AG08395 (cell line): Measurements from ENCODE around the gene TOMM34.
A peak's percentile ranks its signal among the peaks of the same experiment; 100 is the strongest.

ENCODE experiments used
- DNase-seq: peaks from one replicate; pipeline ENCODE4 v3.0.0; 2012; ENCODE audit warnings: mixed read lengths, low spot score

The TOMM34 gene

GRCh38 chr20:44960103-44960852 lies at the start of gene TOMM34:
TSS of gene TOMM34 (minus strand) at chr20:44960397. CDS start at chr20:44960333, 64 bp downstream.
- peak; percentile 99 for DNase-seq

GRCh38 chr20:45008521-45009049 lies 48.4 kb upstream of the TOMM34 start:
- no peak for DNase-seq

- no peak for DNase-seq
Observed at GRCh38 chr20:44997668-44998067, 37.5 kb upstream of the TOMM34 start.

GRCh38 chr20:44997171-44997570 lies 37.0 kb upstream of the TOMM34 start:
- no peak for DNase-seq

GRCh38 chr20:44993343-44993742 lies 33.1 kb upstream of the TOMM34 start:
- DNase-seq: no peak

- DNase-seq: peak; percentile 21
Observed at GRCh38 chr20:44990957-44991356, 30.8 kb upstream of the TOMM34 start.

GRCh38 chr20:44990425-44990824 lies 30.2 kb upstream of the TOMM34 start:
- DNase-seq: peak; percentile 29

GRCh38 chr20:44988631-44989171 lies 28.5 kb upstream of the TOMM34 start:
- no peak for DNase-seq

GRCh38 chr20:44983093-44983674 lies 23.0 kb upstream of the TOMM34 start:
- DNase-seq: no peak

GRCh38 chr20:44981736-44982406 lies 21.7 kb upstream of the TOMM34 start:
- DNase-seq: no peak

- DNase-seq: no peak
Observed at GRCh38 chr20:44979090-44979621, 19.0 kb upstream of the TOMM34 start.

- DNase-seq: no peak
Observed at GRCh38 chr20:44976698-44977097, 16.5 kb upstream of the TOMM34 start.

GRCh38 chr20:44973053-44973452 lies 12.9 kb upstream of the TOMM34 start:
- DNase-seq: no peak

GRCh38 chr20:44970243-44970757 lies 10.1 kb upstream of the TOMM34 start:
- DNase-seq: no peak

- DNase-seq: no peak
Observed at GRCh38 chr20:44969300-44969894, 9.2 kb upstream of the TOMM34 start.

- no peak for DNase-seq
Observed at GRCh38 chr20:44967207-44967807, 7.1 kb upstream of the TOMM34 start.

GRCh38 chr20:44966030-44966961 lies 6.1 kb upstream of the TOMM34 start, which contains the start of gene STK4:
TSS of gene STK4 (plus strand) at chr20:44966512. CDS start at chr20:44966569, 57 bp downstream.
- peak; percentile 89 for DNase-seq

GRCh38 chr20:44965651-44966029 lies 5.4 kb upstream of the TOMM34 start:
- DNase-seq: no peak

GRCh38 chr20:44963325-44964215 lies 3.4 kb upstream of the TOMM34 start:
- no peak for DNase-seq
